Upper lobe of right lung (tissue), 1 donor: Measurements from ENCODE around the gene USP53. TPM values are rescaled to one million over a fixed set of nuclear protein-coding genes. Genes with fewer than 3 reads are reported as not detected.
"Not testable (repeated sequence)": the region's sequence is repeated elsewhere in the genome, so short reads cannot be mapped to it uniquely, and the experiment has no call there.

Experiments used
- ATAC-seq: fragments of 200-7000 bp; cut with Tn5 transposase; one replicate; pipeline ENCODE4 v1.9.1; 2020; ENCODE audit warnings: mild to moderate bottlenecking, moderate library complexity
- DNase-seq: peaks from one replicate; pipeline ENCODE4 v3.0.0-alpha.2; 2020
- H3K27ac ChIP-seq: fragments of 200-600 bp; one replicate; pipeline ENCODE4 v1.8.0; 2022
- H3K27me3 ChIP-seq: fragments of 200-600 bp; one replicate; pipeline ENCODE4 v1.8.0; 2022; ENCODE audit warnings: mild to moderate bottlenecking
- H3K36me3 ChIP-seq: fragments of 200-600 bp; one replicate; pipeline ENCODE4 v1.8.0; 2022
- H3K4me1 ChIP-seq: fragments of 200-600 bp; one replicate; pipeline ENCODE4 v1.8.0; 2022
- H3K4me3 ChIP-seq: fragments of 200-600 bp; one replicate; pipeline ENCODE4 v1.8.0; 2022; ENCODE audit warnings: mild to moderate bottlenecking
- H3K9me3 ChIP-seq: fragments of 200-600 bp; one replicate; pipeline ENCODE4 v1.8.0; 2022
- CTCF ChIP-seq: fragments of 200-600 bp; IDR thresholded peaks from one replicate; pipeline ENCODE4 v1.8.0; 2022; ENCODE audit warnings: antibody characterized with exemption
- intact Hi-C: fragments of 100-400 bp; cut with DNase I; formaldehyde crosslinking; loops from one replicate; pipeline ENCODE4 v1.11.0; 2022
- total RNA-seq: library from RNA; stranded (reverse); fragmentation: NEBNext Ultra II Directional; extraction: Animal tissue kit (Norgen Biotek cat#: 25700); gene quantifications from one replicate; pipeline ENCODE4 v1.2.1, GENCODE V29; 2021
- donor health status: DM: no; HTN: yes; CAD: no; lungs with severe emphysema.

USP53 gene
- total RNA-seq, 1 donor from 2014 or later: 80.5 TPM

- DNase-seq: no peak
- Histone ChIP-seq H3K27me3 (no peaks in the 10 kb centered on the region), H3K27ac (no peak overlapping the region), H3K4me1 (no peaks in the 10 kb centered on the region), H3K9me3 (no peaks in the 10 kb centered on the region), H3K36me3 (no peaks in the 10 kb centered on the region), H3K4me3 (no peak overlapping the region)
- intact Hi-C loops: no loop called here
- TF ChIP-seq CTCF: no peak
- no peak for ATAC-seq
Observed at GRCh38 chr4:119328695-119329094, 116.2 kb downstream of the USP53 start.

- ATAC-seq: no peak
- no peaks in the 10 kb centered on the region for H3K36me3 ChIP-seq
- H3K27me3 ChIP-seq: no peaks in the 10 kb centered on the region
- no peaks in the 10 kb centered on the region for H3K9me3 ChIP-seq
- no peak for DNase-seq
- H3K4me3 ChIP-seq: no peak overlapping the region
- TF ChIP-seq CTCF: no peak
- intact Hi-C loops: no loop called here
- H3K4me1 ChIP-seq: no peaks in the 10 kb centered on the region
- H3K27ac ChIP-seq: no peak overlapping the region
Observed at GRCh38 chr4:119329835-119330620, 117.5 kb downstream of the USP53 start.

GRCh38 chr4:119336332-119336979 is 123.9 kb downstream of the USP53 start:
- H3K4me1 ChIP-seq, DNase-seq, H3K4me3 ChIP-seq, intact Hi-C loops, H3K9me3 ChIP-seq, H3K27me3 ChIP-seq, H3K36me3 ChIP-seq: not testable (repeated sequence)
- peak; percentile 78 for ATAC-seq
- H3K27ac ChIP-seq: peak overlapping the region; percentile 47

GRCh38 chr4:119337010-119337409 is 124.5 kb downstream of the USP53 start:
- H3K27ac ChIP-seq: peak overlapping the region; percentile 47
- H3K27me3 ChIP-seq: no peaks in the 10 kb centered on the region
- H3K4me1 ChIP-seq: peaks cover 3% of the 10 kb centered on the region
- H3K9me3 ChIP-seq: no peaks in the 10 kb centered on the region
- H3K36me3 ChIP-seq: no peaks in the 10 kb centered on the region
- peak; percentile 93 for ATAC-seq
- DNase-seq: no peak
- intact Hi-C loops: no loop called here
- no peak for TF ChIP-seq CTCF
- H3K4me3 ChIP-seq: no peak overlapping the region

GRCh38 chr4:119339895-119340294 is 127.4 kb downstream of the USP53 start:
- H3K9me3 ChIP-seq, H3K27ac ChIP-seq, ATAC-seq, H3K27me3 ChIP-seq, H3K36me3 ChIP-seq, H3K4me1 ChIP-seq, DNase-seq, H3K4me3 ChIP-seq, intact Hi-C loops: not testable (repeated sequence)

- H3K27ac ChIP-seq, H3K36me3 ChIP-seq, ATAC-seq, H3K4me1 ChIP-seq, intact Hi-C loops, H3K4me3 ChIP-seq, H3K27me3 ChIP-seq, DNase-seq, H3K9me3 ChIP-seq: not testable (repeated sequence)
Observed at GRCh38 chr4:119343293-119343692, 130.8 kb downstream of the USP53 start.

Other genes with a start within 250 kb of the USP53 start
- 0.23 TPM for gene MYOZ2, start 76.9 kb upstream of the USP53 start, total RNA-seq
- not detected for gene FABP2, start 109.4 kb downstream of the USP53 start, total RNA-seq